ENCODE results near the gene VPS33A. TPM values are rescaled to one million over a fixed set of nuclear protein-coding genes. Genes with fewer than 3 reads are reported as not detected.

VPS33A gene
- total and polyA plus RNA-seq, 8 donors: 4.2 to 12.0 (median 6.6) TPM

- DNase-seq: no peak
- no peak for FAIRE-seq
- Histone ChIP-seq H3K27me3 (no peaks in the 10 kb centered on the region), H3K4me3 (no peak overlapping the region), H3K9me3 (no peaks in the 10 kb centered on the region), H3K4me1 (peaks cover 0 to 7% (median 5%) of the 10 kb centered on the region in 3 donors), H3K36me3 (peaks cover 0 to 1% (median 1%) of the 10 kb centered on the region in 3 donors), H3K27ac (no peak overlapping the region)
- intact Hi-C loops (cut with DNase I): loop anchor here in 1 of 3 donors (5.0 kb wide), 1 partner anchor 145 kb away; no protein-coding TSS in a partner anchor
- ATAC-seq: no peak
- 93 to 95% methylated on average over 6 of the region's 6 CpGs for WGBS, 2 donors
- TF ChIP-seq CTCF (IDR thresholded peaks at IDR 0.05): no peak
Observed at GRCh38 chr12:122202017-122202416, 64.3 kb downstream of the VPS33A start.

GRCh38 chr12:122201381-122201780 is 64.9 kb downstream of the VPS33A start:
- DNase-seq (peak in 1 of 6 donors; percentile 46), ATAC-seq (no peak), FAIRE-seq (no peak)
- no peak overlapping the region for H3K27ac ChIP-seq
- H3K4me3 ChIP-seq: no peak overlapping the region
- H3K9me3 ChIP-seq: no peaks in the 10 kb centered on the region
- no peaks in the 10 kb centered on the region for H3K27me3 ChIP-seq
- WGBS, 2 donors: 86 to 89% methylated on average over 5 of the region's 5 CpGs
- H3K4me1 ChIP-seq: peaks cover 0 to 7% (median 5%) of the 10 kb centered on the region in 3 donors
- intact Hi-C loops (cut with DNase I): loop anchor here in 1 of 3 donors (5.0 kb wide), 1 partner anchor 144 kb away; no protein-coding TSS in a partner anchor
- no peak for TF ChIP-seq CTCF (IDR thresholded peaks at IDR 0.05)
- no peaks in the 10 kb centered on the region for H3K36me3 ChIP-seq

GRCh38 chr12:122200541-122201175 is 65.6 kb downstream of the VPS33A start:
- 66 to 69% methylated on average over 22 to 24 of the region's 24 CpGs for WGBS, 2 donors
- intact Hi-C loops (cut with DNase I): loop anchor here in 1 of 3 donors (5.0 kb wide), 1 partner anchor 143 kb away; no protein-coding TSS in a partner anchor
- no peaks in the 10 kb centered on the region for H3K9me3 ChIP-seq
- no peak for TF ChIP-seq CTCF (IDR thresholded peaks at IDR 0.05)
- no peaks in the 10 kb centered on the region for H3K36me3 ChIP-seq
- ATAC-seq: no peak
- peak in 2 of 6 donors; percentile 55 to 57 for DNase-seq
- no peaks in the 10 kb centered on the region for H3K27me3 ChIP-seq
- FAIRE-seq: no peak
- peaks cover 0 to 7% (median 5%) of the 10 kb centered on the region in 3 donors for H3K4me1 ChIP-seq
- no peak overlapping the region for H3K27ac ChIP-seq
- no peak overlapping the region for H3K4me3 ChIP-seq

GRCh38 chr12:122199484-122200355 is 66.6 kb downstream of the VPS33A start:
- FAIRE-seq (no peak), DNase-seq (peak in 2 of 6 donors; percentile 39 to 60), ATAC-seq (no peak)
- Histone ChIP-seq H3K36me3 (no peaks in the 10 kb centered on the region), H3K9me3 (no peaks in the 10 kb centered on the region), H3K27me3 (no peaks in the 10 kb centered on the region), H3K4me3 (no peak overlapping the region), H3K27ac (no peak overlapping the region), H3K4me1 (peaks cover 0 to 7% (median 5%) of the 10 kb centered on the region in 3 donors)
- TF ChIP-seq CTCF (IDR thresholded peaks at IDR 0.05): no peak
- intact Hi-C loops (cut with DNase I): loop anchor here in 2 of 3 donors (5.0 to 10.0 kb wide), 2 partner anchors 142 to 285 kb away; partner anchors contain the start of gene CFAP251 (in 1 of the 2)
- WGBS, 2 donors: 79 to 86% methylated on average over 29 of the region's 29 CpGs
